ENCODE measurements around the gene RFLNA.

RFLNA gene

GRCh38 chr12:124363353-124363965 lies 68.6 kb downstream of the RFLNA start:
- DNase-seq, result no peak

- DNase-seq, result no peak
Measured at GRCh38 chr12:124364543-124364942, 69.7 kb downstream of the RFLNA start.
